HepG2 (cell line): ENCODE results near the gene SF3A2. TPM values are rescaled to one million over a fixed set of nuclear protein-coding genes. Genes with fewer than 3 reads are reported as not detected.

Source experiments
- ATAC-seq: fragments of 200-7000 bp; cut with Tn5 transposase; 3 replicates; pipeline ENCODE4 v1.9.1; 2020; ENCODE audit warnings: mild to moderate bottlenecking, moderate library complexity
- BruUV-seq: library from RNA; stranded (reverse); fragments of 400-500 nt; replicated peaks from 2 replicates; lab custom pipeline; 2021; lab: Mats Ljungman, UMichigan
- CTCF ChIA-PET: fragments of 300-600 bp; formaldehyde crosslinking; extraction: SDS; loops from one replicate; lab custom pipeline; 2021; ENCODE audit warnings: low total read pairs, inconsistent platforms, low intra/inter-chr PET ratio; lab: Yijun Ruan, JAX
- POLR2A ChIA-PET: fragments of 350-600 bp; sonication (Branson Sonifier 250); formaldehyde crosslinking; loops from one replicate; lab custom pipeline; 2020; ENCODE audit warnings: antibody characterized with exemption, inconsistent platforms; lab: Yijun Ruan, JAX
- DNase-seq: peaks from one replicate; pipeline ENCODE4 v3.0.0-alpha.2; 2015; ENCODE audit warnings: low spot score
- FAIRE-seq: peaks from 3 replicates; lab custom pipeline; 2011; peaks lifted over from hg19 to GRCh38; lab: Jason Lieb, UNC
- H2AFZ ChIP-seq: one replicate; pipeline ENCODE4 v1.6.1; 2011; ENCODE audit warnings: low read length, inconsistent platforms
- H3K27ac ChIP-seq: fragments of 300-600 bp; 3 replicates; pipeline ENCODE4 v1.8.0; 2011; ENCODE audit warnings: mixed run types, mild to moderate bottlenecking, mixed read lengths, low read length, inconsistent platforms; ENCODE audit not compliant: insufficient read depth; ENCODE audit errors: extremely low read length
- H3K27me3 ChIP-seq, 2 experiments: fragments of 200-600 bp in 1 of 2; 2 replicates in 1 of 2; 3 replicates in 1 of 2; pipeline versions ENCODE4 v1.6.0 to v1.8.0; 2011; ENCODE audit warnings: low read length in 2 of 2, mild to moderate bottlenecking in 2 of 2, moderate library complexity in 2 of 2, inconsistent platforms in 1 of 2; ENCODE audit not compliant: insufficient read depth in 2 of 2, control insufficient read depth in 1 of 2
- H3K36me3 ChIP-seq, 2 experiments: fragments of 200-600 bp in 1 of 2; replicated peaks in 1 of 2; 2 replicates in 1 of 2; 3 replicates in 1 of 2; pipeline versions ENCODE4 v1.5.1 to v1.8.0; 2011; ENCODE audit warnings: low read length in 2 of 2, inconsistent platforms in 1 of 2; ENCODE audit not compliant: insufficient read depth in 2 of 2, control insufficient read depth in 1 of 2
- H3K4me1 ChIP-seq: 2 replicates; pipeline ENCODE4 v1.5.1; 2012; ENCODE audit warnings: low read length, inconsistent platforms; ENCODE audit not compliant: insufficient read depth
- H3K4me2 ChIP-seq: 2 replicates; pipeline ENCODE4 v1.6.0; 2011; ENCODE audit warnings: low read depth, low read length, inconsistent platforms
- H3K4me3 ChIP-seq, 3 experiments: fragments of 200-600 bp in 1 of 3; sonication (generic), shearing (Covaris generic) in 1 of 3; replicated peaks in 1 of 3; 2 replicates each; pipeline ENCODE4 v1.5.1; 2011 to 2016; ENCODE audit warnings: low read length in 3 of 3, inconsistent platforms in 2 of 3, low read depth in 2 of 3, mild to moderate bottlenecking in 2 of 3, control low read depth in 1 of 3, mixed read lengths in 1 of 3; ENCODE audit not compliant: insufficient read depth in 1 of 3
- H3K79me2 ChIP-seq: one replicate; pipeline ENCODE4 v1.6.1; 2011; ENCODE audit warnings: low read length, inconsistent platforms; ENCODE audit not compliant: insufficient read depth
- H3K9ac ChIP-seq: 2 replicates; pipeline ENCODE4 v1.6.0; 2011; ENCODE audit warnings: mild to moderate bottlenecking, low read depth, low read length, inconsistent platforms; ENCODE audit not compliant: insufficient read depth
- H3K9me3 ChIP-seq: 2 replicates; pipeline ENCODE4 v1.5.1; 2012; ENCODE audit warnings: mild to moderate bottlenecking, low read length
- H4K20me1 ChIP-seq: 2 replicates; pipeline ENCODE4 v1.6.0; 2011; ENCODE audit warnings: inconsistent platforms, mild to moderate bottlenecking, low read length, moderate library complexity; ENCODE audit not compliant: insufficient read depth
- MLX ChIP-seq: IDR thresholded peaks from 2 replicates; pipeline ENCODE4 v1.6.1; 2016
- ZBTB33 ChIP-seq: sonication (generic); formaldehyde crosslinking; IDR thresholded peaks from 2 replicates; pipeline ENCODE4 v1.4.0; 2020; ENCODE audit warnings: missing genetic modification reagents
- WGBS: methylation state at CpG from one replicate; pipeline ENCODE4 v1.1.6; 2017; ENCODE audit warnings: low lambda C conversion rate; 5-methylcytosine and 5-hydroxymethylcytosine counted together
- in situ Hi-C: cut with HindIII; loops from 2 replicates; pipeline ENCODE4 v1.10.0; 2017; ENCODE audit warnings: low pct_unique_long_range_greater_than_20kb; ENCODE audit not compliant: extremely low pct_ligation_motif_present
- intact Hi-C: fragments of 100-400 bp; cut with micrococcal nuclease; formaldehyde crosslinking; loops from one replicate; pipeline ENCODE4 v1.10.0; 2022; ENCODE audit not compliant: unreplicated experiment
- polyA plus RNA-seq, 8 experiments: library from polyadenylated mRNA; depleted of rRNA in 3 of 8; stranded (reverse) in 7 of 8; unstranded in 1 of 8; fragments of >200 nt; fragmentation: Illumina TruSeq in 4 of 8; extraction: Trizol in 4 of 8; gene quantifications; 2 replicates each; pipeline versions ENCODE4 v1.2.1 to v1.2.3, GENCODE V29; 2011 to 2016; ENCODE audit warnings: low read depth in 4 of 8, missing spikeins in 1 of 8, mixed read lengths in 1 of 8; ENCODE audit not compliant: insufficient read depth in 1 of 8
- total RNA-seq, 5 experiments: library from RNA; depleted of rRNA; stranded (reverse); fragments of >200 nt; fragmentation: Illumina TruSeq; extraction: Trizol; gene quantifications; 2 replicates each; pipeline ENCODE4 v1.2.3, GENCODE V29; 2016; ENCODE audit warnings: low read depth in 1 of 5

SF3A2 gene
- total and polyA plus RNA-seq, 2 of the 13 experiments (the other 11 are each of a cell fraction or from before 2014, with no cell fraction given): 8.6 to 8.8 TPM

- H3K27me3 ChIP-seq: no peaks in the 10 kb centered on the region
- ATAC-seq: no peak
- peaks cover 26% of the 10 kb centered on the region for H3K4me1 ChIP-seq
- no peak overlapping the region for H3K4me3 ChIP-seq
- no TSS peak for BruUV-seq
- no peak overlapping the region for H3K9ac ChIP-seq
- no peak overlapping the region for H3K27ac ChIP-seq
- H2AFZ ChIP-seq: no peak overlapping the region
- in situ Hi-C loops: loop anchor here (10.0 kb wide), 1 partner anchor 85 kb away; no protein-coding TSS in a partner anchor
- WGBS: over 99% methylated on average over 42 of the region's 43 CpGs
- POLR2A ChIA-PET: interaction anchor here (0.6 kb wide), 1 partner anchor 56 kb away, joined by 3 read pairs; no protein-coding TSS in a partner anchor
- intact Hi-C loops: loop anchor here (10.0 kb wide), 2 partner anchors 75 to 85 kb away; partner anchors contain the start of gene AP3D1
- TF ChIP-seq ZBTB33 (CRISPR knock-in tag) (peak; percentile 55; the same call in 1 of the 2 replicates), MLX (CRISPR knock-in tag) (no peak)
- TF ChIP-seq, all 625 proteins: peak for 1
- DNase-seq (no peak), FAIRE-seq (no peak)
- Histone ChIP-seq H4K20me1 (peaks cover 6% of the 10 kb centered on the region; the same call in 1 of the 2 replicates), H3K36me3 (peaks cover 28 to 45% of the 10 kb centered on the region in 2 experiments; a peak in 4 of 5 replicates), H3K4me2 (no peak overlapping the region), H3K79me2 (peaks cover 4% of the 10 kb centered on the region), H3K9me3 (no peaks in the 10 kb centered on the region)
- CTCF ChIA-PET: no interaction called here
Observed at GRCh38 chr19:2230033-2230531, 6.5 kb upstream of the SF3A2 start.
